HEK293 (cell line): ENCODE data around the gene PCSK5.

Experiments used
- SALL2 ChIP-seq: fragments of 450-650 bp; formaldehyde crosslinking; IDR thresholded peaks from 2 replicates; pipeline ENCODE4 v1.5.0; 2017; ENCODE audit warnings: missing biosample characterization, mild to moderate bottlenecking, missing genetic modification characterization, borderline replicate concordance
- ZNF175 ChIP-seq: fragments of 450-650 bp; formaldehyde crosslinking; IDR thresholded peaks from 2 replicates; pipeline ENCODE4 v1.5.1; 2016; ENCODE audit warnings: missing biosample characterization, missing genetic modification characterization
- ZNF37A ChIP-seq: fragments of 450-650 bp; IDR thresholded peaks from 2 replicates; pipeline ENCODE4 v1.5.1; 2018; ENCODE audit warnings: missing biosample characterization, missing genetic modification characterization
- TF ChIP-seq, protein P1 (sequence below): fragments of 450-650 bp; formaldehyde crosslinking; IDR thresholded peaks from 2 replicates; pipeline ENCODE4 v1.5.1; 2016; ENCODE audit warnings: missing biosample characterization, missing genetic modification characterization
- TF ChIP-seq, protein P2 (sequence below): fragments of 450-650 bp; formaldehyde crosslinking; IDR thresholded peaks from 2 replicates; pipeline ENCODE4 v1.5.1; 2016; ENCODE audit warnings: missing biosample characterization, missing genetic modification characterization, borderline replicate concordance
- TF ChIP-seq, protein P3 (sequence below): fragments of 450-650 bp; formaldehyde crosslinking; IDR thresholded peaks from 2 replicates; pipeline ENCODE4 v1.5.1; 2016; ENCODE audit warnings: missing biosample characterization, missing genetic modification characterization

DNA sequence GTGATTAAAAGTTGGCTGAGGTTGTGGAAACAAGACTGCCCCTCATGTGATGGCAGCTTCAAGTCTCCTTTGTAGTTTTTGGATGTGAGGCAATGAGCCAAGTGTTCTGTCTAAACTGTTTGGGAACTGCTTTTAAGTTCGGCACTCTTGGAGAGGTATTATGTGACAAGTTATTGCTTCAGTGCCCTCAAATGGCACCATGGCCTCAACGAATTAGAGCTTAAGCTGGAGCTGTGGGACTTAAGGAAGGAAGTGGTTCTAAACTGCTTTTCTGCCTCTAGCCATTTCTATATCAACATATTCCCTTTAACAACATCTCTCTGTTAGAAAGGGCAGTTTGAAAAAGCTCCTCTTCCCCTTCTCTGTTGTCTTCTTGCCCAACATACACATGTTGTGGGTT is 276.1 kb downstream of the PCSK5 start:
- no peak for TF ChIP-seq ZNF37A (tag by site-specific recombination)
- TF ChIP-seq, protein P1, sequence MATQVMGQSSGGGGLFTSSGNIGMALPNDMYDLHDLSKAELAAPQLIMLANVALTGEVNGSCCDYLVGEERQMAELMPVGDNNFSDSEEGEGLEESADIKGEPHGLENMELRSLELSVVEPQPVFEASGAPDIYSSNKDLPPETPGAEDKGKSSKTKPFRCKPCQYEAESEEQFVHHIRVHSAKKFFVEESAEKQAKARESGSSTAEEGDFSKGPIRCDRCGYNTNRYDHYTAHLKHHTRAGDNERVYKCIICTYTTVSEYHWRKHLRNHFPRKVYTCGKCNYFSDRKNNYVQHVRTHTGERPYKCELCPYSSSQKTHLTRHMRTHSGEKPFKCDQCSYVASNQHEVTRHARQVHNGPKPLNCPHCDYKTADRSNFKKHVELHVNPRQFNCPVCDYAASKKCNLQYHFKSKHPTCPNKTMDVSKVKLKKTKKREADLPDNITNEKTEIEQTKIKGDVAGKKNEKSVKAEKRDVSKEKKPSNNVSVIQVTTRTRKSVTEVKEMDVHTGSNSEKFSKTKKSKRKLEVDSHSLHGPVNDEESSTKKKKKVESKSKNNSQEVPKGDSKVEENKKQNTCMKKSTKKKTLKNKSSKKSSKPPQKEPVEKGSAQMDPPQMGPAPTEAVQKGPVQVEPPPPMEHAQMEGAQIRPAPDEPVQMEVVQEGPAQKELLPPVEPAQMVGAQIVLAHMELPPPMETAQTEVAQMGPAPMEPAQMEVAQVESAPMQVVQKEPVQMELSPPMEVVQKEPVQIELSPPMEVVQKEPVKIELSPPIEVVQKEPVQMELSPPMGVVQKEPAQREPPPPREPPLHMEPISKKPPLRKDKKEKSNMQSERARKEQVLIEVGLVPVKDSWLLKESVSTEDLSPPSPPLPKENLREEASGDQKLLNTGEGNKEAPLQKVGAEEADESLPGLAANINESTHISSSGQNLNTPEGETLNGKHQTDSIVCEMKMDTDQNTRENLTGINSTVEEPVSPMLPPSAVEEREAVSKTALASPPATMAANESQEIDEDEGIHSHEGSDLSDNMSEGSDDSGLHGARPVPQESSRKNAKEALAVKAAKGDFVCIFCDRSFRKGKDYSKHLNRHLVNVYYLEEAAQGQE (tag by site-specific recombination) = no peak
- TF ChIP-seq, protein P2, sequence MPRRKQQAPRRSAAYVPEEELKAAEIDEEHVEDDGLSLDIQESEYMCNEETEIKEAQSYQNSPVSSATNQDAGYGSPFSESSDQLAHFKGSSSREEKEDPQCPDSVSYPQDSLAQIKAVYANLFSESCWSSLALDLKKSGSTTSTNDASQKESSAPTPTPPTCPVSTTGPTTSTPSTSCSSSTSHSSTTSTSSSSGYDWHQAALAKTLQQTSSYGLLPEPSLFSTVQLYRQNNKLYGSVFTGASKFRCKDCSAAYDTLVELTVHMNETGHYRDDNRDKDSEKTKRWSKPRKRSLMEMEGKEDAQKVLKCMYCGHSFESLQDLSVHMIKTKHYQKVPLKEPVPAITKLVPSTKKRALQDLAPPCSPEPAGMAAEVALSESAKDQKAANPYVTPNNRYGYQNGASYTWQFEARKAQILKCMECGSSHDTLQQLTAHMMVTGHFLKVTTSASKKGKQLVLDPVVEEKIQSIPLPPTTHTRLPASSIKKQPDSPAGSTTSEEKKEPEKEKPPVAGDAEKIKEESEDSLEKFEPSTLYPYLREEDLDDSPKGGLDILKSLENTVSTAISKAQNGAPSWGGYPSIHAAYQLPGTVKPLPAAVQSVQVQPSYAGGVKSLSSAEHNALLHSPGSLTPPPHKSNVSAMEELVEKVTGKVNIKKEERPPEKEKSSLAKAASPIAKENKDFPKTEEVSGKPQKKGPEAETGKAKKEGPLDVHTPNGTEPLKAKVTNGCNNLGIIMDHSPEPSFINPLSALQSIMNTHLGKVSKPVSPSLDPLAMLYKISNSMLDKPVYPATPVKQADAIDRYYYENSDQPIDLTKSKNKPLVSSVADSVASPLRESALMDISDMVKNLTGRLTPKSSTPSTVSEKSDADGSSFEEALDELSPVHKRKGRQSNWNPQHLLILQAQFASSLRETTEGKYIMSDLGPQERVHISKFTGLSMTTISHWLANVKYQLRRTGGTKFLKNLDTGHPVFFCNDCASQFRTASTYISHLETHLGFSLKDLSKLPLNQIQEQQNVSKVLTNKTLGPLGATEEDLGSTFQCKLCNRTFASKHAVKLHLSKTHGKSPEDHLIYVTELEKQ (tag by site-specific recombination) = no peak
- no peak for TF ChIP-seq SALL2 (tag by site-specific recombination)
- TF ChIP-seq, protein P3, sequence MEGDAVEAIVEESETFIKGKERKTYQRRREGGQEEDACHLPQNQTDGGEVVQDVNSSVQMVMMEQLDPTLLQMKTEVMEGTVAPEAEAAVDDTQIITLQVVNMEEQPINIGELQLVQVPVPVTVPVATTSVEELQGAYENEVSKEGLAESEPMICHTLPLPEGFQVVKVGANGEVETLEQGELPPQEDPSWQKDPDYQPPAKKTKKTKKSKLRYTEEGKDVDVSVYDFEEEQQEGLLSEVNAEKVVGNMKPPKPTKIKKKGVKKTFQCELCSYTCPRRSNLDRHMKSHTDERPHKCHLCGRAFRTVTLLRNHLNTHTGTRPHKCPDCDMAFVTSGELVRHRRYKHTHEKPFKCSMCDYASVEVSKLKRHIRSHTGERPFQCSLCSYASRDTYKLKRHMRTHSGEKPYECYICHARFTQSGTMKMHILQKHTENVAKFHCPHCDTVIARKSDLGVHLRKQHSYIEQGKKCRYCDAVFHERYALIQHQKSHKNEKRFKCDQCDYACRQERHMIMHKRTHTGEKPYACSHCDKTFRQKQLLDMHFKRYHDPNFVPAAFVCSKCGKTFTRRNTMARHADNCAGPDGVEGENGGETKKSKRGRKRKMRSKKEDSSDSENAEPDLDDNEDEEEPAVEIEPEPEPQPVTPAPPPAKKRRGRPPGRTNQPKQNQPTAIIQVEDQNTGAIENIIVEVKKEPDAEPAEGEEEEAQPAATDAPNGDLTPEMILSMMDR (tag by site-specific recombination) = no peak
- TF ChIP-seq ZNF175 (tag by site-specific recombination) = no peak
